SIG-M5 treated with dmso at 0.1 percent for 504 hours (cell line): ENCODE data around the gene SAFB.
"Not testable (repeated sequence)": the region's sequence is repeated elsewhere in the genome, so short reads cannot be mapped to it uniquely, and the experiment has no call there.

ENCODE experiments used
- DNase-seq: peaks from one replicate; lab custom pipeline; 2025; ENCODE audit not compliant: unreplicated experiment; lab: John Stamatoyannopoulos, UW

Gene SAFB

DNA sequence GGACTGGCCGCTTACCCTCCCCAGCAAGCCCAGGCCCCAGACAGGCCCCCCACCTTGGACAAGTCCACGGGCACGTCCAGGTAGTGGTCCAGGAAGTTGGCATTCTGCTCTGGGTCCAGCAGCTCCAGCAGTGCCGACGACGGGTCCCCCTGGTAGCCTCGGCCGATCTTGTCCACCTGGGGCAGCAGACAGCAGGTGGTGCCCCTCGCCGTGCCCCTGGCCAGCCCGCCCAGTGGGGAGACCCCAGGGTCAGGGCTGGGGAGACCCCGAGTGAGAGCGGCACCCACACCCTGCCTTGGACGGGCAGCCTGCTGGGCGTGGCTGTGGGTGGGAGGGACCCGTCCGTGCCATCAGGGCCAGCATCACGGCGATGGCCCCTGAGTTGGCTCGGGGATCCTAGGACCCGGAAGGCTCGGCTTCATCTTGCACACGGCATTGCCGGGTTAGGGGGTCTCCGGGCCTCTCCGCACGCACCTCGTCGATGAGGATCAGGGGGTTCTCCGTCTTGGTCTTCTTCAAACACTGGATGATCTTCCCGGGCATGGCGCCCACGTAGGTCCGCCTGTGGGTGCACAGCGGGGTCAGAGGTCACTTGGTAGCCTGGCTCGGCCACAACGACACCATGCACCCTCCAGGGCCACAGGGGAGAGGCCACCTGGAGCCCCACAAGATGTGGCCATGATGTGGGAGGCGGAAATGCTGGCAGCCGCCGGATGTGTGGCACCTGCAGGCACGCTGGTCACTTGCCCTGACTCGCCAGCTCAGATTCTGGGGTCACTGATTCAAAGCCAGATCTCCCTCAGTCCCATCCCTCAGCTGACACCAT, 73.5 kb downstream of the SAFB start:
- no peak for DNase-seq

DNA sequence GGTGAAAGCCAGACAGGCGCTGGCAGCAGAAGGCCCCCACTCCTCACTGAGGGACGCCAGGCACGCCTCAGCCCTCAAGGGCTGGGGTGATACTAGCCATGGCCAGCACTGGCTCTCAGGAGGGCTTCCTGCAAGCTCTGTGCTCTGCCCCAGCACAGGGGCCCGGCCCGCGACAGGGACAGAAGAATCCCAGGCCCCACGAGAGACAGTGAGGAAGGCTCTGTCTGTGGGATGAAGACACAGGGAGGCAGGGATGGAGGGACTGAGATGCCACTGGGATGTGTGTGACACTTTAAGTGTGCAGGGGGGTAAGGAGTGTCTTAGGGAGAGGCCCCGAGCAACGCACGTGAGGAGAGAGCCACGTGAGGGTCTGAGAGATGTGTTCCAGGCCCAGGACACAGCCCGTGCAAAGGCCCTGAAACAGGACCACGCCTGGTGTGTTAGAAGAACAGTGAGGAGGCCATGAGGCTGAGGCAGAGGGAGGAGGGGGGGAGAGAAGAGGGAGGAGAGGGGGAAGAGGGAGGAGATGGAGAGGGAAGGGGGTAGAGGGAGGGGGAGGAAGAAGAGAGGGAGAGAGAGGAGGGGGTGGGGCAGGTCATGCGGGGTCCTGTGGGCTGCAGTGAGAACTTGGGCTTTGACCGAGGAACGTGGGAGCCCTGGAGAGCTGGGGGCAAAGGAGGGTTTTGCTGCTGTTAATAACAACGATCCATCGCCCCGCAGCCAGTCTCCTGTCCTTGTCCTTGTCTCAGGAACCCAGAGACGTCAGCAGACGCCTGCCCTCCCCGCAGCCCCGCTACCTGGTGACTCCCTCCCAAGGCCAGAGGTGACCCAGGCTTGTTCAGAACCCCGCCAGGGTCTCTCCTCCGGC, 74.4 kb downstream of the SAFB start:
- no peak for DNase-seq

DNA sequence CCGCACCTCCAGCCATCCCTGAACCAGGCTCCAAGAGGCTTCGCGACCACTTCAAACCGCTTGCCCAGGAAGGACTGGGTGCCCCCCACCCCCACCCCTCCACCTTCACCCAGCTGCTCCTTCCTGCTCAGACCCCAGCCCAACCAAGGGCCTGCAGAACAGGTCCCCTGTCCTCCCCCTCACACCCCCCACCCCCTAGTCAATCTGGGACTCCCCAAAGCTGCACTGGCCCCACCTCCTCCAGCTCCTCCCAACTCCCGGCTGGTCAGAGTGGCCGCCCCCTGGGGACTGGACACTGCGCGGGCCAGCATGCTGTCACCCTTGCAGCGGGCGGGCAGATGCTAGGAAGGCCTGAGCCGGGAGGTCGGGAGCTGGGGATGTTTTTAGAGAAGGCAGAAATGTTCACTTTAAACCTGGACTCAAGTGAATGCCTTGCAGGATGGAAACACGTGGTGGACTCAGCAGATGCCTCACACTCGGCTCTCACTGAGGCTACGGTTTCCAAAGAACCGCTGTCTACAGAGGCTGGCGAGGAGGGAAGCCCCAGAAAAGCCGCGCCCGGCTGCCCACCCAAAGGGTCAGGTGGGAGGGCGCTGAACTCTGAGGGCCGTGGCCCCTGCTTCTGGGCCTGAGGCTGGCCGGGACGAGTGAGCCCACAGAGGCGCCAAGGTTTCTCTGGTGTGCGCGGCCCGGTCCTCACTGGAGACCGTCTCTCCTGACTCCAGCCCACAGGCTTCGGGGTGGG, 75.2 kb downstream of the SAFB start:
- DNase-seq: no peak

DNA sequence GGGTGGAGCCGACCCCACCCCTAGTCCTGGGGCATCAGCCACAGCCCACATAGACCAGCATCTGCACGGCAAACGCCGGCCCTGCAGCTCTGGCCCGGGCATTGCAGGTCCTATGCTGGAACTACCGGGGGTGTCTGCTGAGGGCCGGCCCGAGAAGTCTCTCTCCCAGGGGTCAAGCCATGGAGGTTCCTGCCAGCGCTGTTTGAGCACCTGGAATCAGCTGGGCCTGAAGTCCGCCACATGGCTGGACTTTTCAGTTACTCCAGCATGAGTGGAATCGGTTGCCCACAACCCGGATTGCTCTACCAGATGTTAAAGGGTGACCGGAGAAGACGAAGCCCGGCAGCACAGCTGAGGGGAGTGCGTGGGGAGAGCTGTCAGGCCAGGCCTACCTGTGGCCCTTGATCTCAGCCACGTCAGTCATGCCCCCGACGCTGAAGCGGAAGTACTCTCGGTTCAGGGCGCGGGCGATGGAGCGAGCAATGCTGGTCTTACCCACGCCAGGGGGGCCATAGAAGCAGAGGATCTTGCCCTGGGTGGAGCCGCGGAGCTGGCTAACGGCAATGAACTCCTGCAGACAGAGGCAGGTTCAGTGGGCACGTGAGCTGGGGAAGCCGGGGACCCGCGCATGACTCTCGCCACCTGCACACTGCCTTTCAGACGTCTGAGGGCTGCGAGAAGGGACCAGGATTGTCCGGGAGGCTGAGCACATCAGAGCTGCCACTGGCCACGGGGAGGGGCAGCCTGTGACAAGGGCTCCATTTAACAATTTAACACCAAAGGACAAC, 75.9 kb downstream of the SAFB start:
- DNase-seq: no peak

DNA sequence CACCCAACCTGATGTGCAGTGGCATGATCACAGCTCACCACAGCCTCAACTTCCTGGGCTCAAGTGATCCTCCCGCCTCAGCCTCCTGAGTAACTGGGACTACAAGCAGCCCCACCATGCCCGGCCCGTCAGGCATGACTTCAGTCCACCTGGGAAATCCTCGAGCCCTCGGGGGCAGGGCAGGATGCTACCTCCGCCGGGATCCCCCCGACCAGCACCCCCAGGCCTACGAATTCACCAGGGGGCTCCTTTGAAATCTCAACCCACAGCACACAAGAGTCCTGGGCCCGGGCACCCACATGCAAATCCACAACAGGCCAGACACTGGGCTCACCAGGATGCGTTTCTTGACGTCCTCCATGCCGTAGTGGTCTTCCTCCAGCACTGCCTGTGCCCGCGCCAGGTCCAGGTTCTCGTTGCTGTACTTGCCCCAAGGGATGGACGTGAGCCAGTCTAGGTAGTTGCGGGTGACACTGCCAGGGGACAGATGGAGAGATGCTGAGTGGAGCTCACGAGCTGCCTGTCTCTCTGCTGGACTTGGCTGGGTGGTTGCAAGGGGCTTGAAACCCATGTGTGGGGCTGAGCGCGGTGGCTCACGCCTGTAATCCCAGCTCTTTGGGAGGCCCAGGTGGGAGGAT, 77.7 kb downstream of the SAFB start:
- DNase-seq: no peak

DNA sequence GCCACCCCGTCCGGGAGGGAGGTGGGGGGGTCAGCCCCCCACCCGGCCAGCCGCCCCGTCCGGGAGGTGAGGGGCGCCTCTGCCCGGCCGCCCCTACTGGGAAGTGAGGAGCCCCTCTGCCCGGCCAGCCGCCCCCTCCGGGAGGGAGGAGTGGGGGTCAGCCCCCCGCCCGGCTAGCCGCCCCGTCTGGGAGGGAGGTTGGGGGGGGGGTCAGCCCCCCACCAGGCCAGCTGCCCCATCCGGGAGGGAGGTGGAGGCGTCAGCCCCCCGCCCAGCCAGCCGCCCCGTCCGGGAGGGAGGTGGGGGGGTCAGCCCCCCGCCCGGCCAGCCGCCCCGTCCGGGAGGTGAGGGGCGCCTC, 79.1 kb downstream of the SAFB start:
- not testable (repeated sequence) for DNase-seq

DNA sequence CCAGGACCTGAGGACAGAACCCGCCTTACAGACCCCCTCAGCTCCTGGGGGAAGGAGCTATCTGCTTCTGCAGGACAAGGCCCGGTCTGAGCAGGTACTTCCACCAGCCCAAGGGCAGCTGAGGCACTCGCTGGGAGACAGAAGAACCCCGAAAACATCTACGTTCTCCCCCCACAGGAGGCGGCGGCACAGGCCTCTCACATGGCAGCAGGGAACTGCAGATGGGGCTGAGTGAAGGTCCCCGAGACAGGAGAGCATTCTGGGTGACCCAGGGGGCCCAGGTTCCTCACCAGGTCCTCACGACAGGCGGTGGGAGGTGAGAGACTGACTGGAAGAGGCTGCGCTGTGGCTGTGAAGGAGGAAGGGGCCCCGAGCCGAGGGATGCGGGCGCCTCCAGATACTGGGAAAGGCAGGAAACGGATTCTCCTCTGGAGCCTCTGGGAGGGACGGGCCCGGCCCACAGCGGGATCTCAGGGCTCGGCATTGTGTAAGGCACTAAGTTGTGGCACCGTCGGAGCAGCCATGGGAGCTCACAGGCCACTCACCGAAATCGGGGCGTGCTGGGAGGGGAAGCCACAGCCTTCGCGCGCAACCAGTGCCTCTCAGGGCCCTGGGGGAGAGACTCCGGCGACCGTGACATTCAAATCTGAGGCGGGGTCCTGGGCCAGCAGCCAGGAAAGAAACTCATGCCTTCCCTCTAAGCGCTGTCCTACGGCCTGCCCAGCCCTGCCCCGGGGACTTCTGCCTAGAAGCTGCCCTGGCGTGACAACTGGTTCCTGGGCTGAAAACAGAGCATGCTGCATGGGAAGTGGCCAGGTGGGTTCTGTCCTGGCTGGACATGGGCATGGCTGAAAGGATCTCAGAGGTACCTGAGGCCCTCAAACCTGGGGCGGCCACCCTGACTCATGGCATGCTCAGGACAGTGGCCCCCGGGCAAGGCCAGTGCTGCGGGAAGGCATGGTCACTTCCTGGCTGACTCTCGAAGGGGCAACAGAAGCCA, 81.2 kb downstream of the SAFB start:
- no peak for DNase-seq

DNA sequence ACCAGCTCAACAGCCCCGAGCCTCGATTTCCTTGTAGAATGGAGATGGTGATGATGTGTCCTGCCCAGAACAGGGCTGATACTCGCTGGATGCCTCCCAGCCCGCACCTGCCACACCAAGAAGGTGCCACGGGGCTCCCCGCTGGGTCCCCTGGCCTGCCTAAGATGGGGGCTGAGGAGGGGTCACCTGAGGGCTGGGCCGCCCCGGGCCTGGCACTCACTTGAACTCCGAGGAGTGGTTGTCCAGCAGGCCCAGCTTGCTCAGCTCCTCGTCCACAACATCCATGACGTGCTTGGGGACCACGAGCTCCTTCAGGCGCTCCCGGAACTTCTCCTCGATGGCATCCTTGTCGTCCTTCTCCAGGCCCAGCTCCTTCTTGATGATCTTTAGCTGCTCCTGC, 82.7 kb downstream of the SAFB start:
- DNase-seq: no peak

DNA sequence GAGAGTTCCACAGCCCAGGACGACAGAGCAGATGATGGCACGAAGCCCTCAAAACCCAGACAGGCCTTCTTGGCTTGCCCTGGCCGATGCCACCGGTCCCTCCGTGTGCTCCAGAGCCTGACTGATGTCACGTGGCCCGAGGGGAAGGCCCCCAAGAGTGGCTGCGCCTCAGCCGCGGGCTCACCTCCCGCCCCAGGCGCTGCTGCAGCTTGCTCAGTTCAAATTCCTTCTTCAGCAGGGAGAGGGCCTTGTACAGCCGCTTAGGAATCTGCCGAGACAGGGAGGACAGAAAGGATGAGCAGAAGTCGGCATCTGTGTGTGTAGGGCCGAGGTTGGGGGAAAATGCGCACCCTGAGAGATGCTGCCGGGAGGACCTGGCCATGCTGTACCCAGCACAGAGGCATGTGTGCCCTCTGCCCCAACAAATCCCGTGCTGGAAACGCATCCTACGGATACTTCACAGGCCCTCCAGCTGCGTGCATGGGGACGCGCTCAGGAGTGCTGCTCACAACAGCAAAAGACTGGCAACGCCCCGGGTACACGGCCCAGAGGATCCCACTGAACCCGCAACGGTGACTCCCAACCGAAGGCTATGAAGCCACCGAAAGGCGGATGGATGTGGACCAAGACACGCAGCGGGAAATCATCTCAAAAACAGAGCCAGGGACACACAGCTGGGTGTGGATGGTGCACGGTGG, 84.1 kb downstream of the SAFB start:
- no peak for DNase-seq

DNA sequence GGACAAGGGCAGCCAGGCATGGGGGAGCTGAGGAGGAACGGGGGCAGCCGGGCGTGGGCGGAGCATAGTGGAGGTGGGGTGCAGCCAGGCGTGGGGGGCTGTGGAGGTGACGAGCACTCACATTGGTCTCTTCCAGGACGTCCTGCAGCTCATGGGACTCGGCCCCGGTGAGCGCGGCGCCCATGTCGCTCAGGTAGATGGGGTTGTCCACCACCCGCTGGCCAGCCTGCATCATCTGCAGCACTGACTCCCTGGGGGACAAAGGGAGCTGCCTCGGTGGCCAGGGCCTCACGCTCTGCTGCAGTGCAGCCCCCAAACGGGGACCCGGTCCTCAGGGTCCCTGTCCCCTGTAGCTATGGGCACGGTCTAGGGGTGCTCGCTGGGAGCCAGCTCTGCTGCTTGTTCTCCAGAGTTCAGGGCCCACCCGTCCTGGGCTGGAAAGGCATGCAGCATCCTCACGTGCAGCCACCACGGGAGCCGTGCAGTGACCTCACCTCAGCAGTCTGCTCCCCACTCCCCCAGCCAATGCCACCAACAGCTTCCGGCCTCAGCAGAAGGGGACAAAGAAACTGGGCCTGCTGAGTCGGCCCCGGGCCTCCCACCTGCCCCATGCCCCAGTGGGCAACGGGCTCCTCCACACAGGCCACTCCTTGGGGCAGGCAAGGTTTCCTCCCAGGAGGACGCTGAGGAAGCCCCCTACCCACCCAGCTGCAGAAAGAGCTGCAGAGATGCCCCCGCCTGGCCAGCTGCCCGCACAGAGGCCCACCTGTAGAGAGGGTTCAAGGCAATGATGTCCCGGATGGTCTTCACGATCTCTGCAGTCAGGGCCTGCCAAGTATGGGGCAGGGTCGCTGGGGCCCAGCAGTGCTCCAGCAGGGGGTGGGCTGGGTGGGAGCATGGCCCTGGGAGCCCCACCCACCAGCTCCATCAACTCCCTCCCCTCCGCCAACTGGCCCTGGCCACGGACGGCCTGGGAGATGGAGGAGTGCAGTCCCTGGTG, 85.0 kb downstream of the SAFB start:
- no peak for DNase-seq

DNA sequence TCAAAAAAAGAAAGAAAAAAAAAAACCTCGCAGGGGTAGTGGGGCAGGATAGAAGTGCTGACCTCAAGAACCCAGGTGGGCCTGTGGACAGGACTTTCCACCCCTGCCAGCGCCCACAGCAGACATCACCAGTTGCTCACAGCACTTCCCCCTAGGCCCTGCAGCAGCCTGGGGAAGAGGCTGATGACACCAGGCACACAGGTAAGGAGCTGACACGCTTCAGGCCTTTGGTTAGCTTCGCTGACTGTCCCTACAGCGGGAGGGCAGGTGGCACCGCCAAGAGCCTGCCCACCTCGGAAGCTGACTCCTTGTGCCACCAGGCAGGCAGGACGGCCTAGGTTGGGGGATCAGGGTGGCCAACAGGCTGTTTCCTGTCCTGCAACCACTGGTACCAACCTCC, 88.1 kb downstream of the SAFB start:
- DNase-seq: no peak

DNA sequence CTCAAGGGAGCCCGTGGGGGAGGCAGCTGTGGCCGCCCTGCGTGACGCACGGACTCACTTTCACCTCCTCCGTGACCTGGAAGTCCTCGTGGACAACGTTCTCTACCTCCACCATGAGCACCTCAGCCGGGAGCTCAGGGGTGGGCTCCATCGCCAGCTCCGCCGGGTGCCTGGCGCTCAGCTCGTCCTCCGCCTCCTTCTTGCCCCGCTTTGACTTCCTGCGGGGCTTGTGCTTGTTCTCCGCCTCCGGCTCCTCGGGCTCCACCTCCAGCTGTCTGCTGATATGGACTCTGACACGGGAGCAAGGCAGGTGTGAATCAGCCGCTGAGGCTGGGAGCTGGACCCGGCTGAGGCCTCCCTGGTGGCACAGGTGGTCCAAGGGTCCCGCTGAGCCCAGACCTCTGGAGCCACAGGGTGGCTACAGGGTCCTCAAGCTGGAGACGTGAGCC, 88.9 kb downstream of the SAFB start:
- no peak for DNase-seq

DNA sequence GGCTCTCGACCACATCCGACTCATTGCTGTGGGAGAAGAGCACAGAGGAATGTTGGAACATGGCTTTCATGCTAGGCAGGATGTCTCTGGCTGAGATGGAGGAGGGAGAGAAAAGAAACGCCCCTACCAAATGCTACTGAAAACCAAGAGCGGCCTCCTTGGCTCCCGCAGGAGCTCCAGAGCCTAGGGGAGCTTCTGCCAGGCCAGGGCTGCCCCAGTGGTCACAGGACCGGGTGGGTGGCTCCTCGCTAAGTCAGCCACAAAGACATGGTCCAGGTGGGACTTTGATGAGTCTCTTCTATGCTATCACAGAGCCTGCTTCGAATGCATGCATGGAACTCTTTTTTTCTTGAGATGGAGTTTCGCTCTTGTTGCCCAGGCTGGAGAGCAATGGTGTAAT, 90.3 kb downstream of the SAFB start:
- no peak for DNase-seq

DNA sequence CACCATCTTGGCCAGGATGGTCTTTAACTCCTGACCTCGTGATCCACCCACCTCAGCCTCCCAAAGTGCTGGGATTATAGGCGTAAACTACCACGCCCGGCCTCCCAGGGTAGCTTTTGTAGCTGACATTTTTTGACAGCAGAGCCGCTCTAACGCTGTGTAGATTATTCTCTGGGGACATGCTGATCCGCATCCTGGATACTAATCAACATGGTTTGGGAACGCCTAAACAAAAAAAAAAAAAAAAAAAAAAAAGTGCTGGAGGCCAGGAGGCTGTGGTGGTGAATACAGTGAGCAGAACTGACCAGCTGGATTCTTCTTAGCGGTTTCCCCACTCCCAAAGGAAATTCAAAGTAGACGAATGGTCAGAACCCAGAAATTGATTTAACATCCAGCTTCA, 91.9 kb downstream of the SAFB start:
- DNase-seq: no peak

DNA sequence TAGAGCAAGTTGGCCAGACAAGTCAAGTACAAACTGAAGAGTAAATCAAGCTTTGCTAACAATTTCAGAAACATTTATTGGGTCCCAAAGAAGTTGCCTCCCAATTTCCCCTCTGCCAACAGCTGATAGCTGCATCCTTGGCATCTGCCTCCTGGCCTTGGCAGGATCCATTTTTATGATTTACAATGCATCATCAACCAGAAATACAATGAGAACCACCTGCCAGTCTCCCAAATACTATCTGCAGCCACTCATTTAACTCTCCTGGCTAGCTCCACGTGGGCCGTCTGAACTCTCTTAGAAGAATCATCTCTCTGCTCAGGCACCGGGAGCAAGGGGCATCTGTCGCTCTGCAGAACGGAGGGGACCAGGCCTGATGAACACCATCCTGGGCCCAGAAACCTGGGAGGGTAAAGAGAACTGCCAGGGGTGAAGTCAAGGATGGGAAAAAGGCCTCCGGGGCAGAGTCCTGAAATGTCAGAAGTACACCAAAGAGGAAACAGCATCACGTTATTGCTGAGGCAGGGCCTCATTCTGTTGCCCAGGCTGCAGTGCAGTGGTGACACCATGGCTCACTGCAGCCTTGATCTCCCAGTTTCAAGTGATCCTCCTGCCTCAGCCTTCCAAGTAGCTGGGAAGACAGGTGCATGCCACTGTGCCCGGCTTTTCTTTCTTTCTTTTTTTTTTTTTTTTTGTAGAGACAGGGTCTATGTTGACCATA, 94.5 kb downstream of the SAFB start:
- DNase-seq: no peak
